ENCODE measurements around the gene TUBD1. TPM values are rescaled to one million over a fixed set of nuclear protein-coding genes. Genes with fewer than 3 reads are reported as not detected.
A peak's percentile ranks its signal among the peaks of the same experiment; 100 is the strongest.
"Not testable (repeated sequence)": the region's sequence is repeated elsewhere in the genome, so short reads cannot be mapped to it uniquely, and the experiment has no call there.

Gene TUBD1, protein sequence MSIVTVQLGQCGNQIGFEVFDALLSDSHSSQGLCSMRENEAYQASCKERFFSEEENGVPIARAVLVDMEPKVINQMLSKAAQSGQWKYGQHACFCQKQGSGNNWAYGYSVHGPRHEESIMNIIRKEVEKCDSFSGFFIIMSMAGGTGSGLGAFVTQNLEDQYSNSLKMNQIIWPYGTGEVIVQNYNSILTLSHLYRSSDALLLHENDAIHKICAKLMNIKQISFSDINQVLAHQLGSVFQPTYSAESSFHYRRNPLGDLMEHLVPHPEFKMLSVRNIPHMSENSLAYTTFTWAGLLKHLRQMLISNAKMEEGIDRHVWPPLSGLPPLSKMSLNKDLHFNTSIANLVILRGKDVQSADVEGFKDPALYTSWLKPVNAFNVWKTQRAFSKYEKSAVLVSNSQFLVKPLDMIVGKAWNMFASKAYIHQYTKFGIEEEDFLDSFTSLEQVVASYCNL
- total RNA-seq (2014; rRNA removed; shearing (Covaris generic); ENCODE audit: low replicate concordance) = 18.1 and 34.0 TPM in 2 replicates

- in situ Hi-C loops (cut with HindIII; ENCODE audit: low pct_unique_long_range_greater_than_20kb, low sequenced_read_pairs) = no loop called here
- peak; percentile 98 for DNase-seq (ENCODE audit: low read depth)
Observed at GRCh38 chr17:59892924-59893675, at the start of gene TUBD1, which contains the start of gene RPS6KB1. TSS of gene TUBD1 (minus strand) at chr17:59892943. CDS start at chr17:59891002, 1,941 bp downstream. TSS of gene RPS6KB1 (plus strand) at chr17:59893121. CDS start at chr17:59893185, 64 bp downstream.

GRCh38 chr17:59941131-59941530 lies 48.4 kb upstream of the TUBD1 start:
- in situ Hi-C loops (cut with HindIII; ENCODE audit: low pct_unique_long_range_greater_than_20kb, low sequenced_read_pairs) = no loop called here
- DNase-seq (ENCODE audit: low read depth) = no peak

GRCh38 chr17:59940697-59941096 lies 48.0 kb upstream of the TUBD1 start:
- DNase-seq (ENCODE audit: low read depth); in situ Hi-C loops (cut with HindIII; ENCODE audit: low pct_unique_long_range_greater_than_20kb, low sequenced_read_pairs): not testable (repeated sequence)

GRCh38 chr17:59933317-59933716 lies 40.6 kb upstream of the TUBD1 start:
- DNase-seq (ENCODE audit: low read depth); in situ Hi-C loops (cut with HindIII; ENCODE audit: low pct_unique_long_range_greater_than_20kb, low sequenced_read_pairs): not testable (repeated sequence)

- DNase-seq (ENCODE audit: low read depth); in situ Hi-C loops (cut with HindIII; ENCODE audit: low pct_unique_long_range_greater_than_20kb, low sequenced_read_pairs): not testable (repeated sequence)
Observed at GRCh38 chr17:59930768-59931167, 38.0 kb upstream of the TUBD1 start.

GRCh38 chr17:59930121-59930520 lies 37.4 kb upstream of the TUBD1 start:
- DNase-seq (ENCODE audit: low read depth); in situ Hi-C loops (cut with HindIII; ENCODE audit: low pct_unique_long_range_greater_than_20kb, low sequenced_read_pairs): not testable (repeated sequence)

- DNase-seq (ENCODE audit: low read depth); in situ Hi-C loops (cut with HindIII; ENCODE audit: low pct_unique_long_range_greater_than_20kb, low sequenced_read_pairs): not testable (repeated sequence)
Observed at GRCh38 chr17:59920637-59921036, 27.9 kb upstream of the TUBD1 start.

GRCh38 chr17:59916446-59916845 lies 23.7 kb upstream of the TUBD1 start:
- no peak for DNase-seq (ENCODE audit: low read depth)
- in situ Hi-C loops (cut with HindIII; ENCODE audit: low pct_unique_long_range_greater_than_20kb, low sequenced_read_pairs) = no loop called here

- no peak for DNase-seq (ENCODE audit: low read depth)
- in situ Hi-C loops (cut with HindIII; ENCODE audit: low pct_unique_long_range_greater_than_20kb, low sequenced_read_pairs) = no loop called here
Observed at GRCh38 chr17:59914274-59914854, 21.6 kb upstream of the TUBD1 start.

- no peak for DNase-seq (ENCODE audit: low read depth)
- in situ Hi-C loops (cut with HindIII; ENCODE audit: low pct_unique_long_range_greater_than_20kb, low sequenced_read_pairs) = no loop called here
Observed at GRCh38 chr17:59907467-59907866, 14.7 kb upstream of the TUBD1 start.

GRCh38 chr17:59903455-59903854 lies 10.7 kb upstream of the TUBD1 start:
- no peak for DNase-seq (ENCODE audit: low read depth)
- in situ Hi-C loops (cut with HindIII; ENCODE audit: low pct_unique_long_range_greater_than_20kb, low sequenced_read_pairs) = no loop called here

DNA sequence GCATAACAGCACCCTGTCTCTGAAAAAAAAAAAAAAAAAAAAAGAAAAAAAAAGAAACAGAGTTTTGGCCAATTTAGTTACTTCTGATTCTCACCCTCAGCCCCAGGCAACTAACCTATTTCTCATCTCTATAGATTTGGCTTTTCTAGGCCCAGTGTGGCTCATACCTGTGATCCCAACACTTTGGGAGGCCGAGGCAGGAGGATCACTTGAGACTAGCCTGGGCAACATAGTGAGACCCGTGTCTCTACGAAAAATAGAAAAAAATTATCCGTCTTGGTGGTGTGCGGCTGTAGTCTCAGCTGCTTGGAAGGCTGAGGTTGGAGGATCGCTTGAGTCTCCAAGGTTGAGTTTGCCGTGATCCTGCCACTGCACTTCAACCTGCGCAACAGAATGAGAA lies 8.9 kb upstream of the TUBD1 start:
- DNase-seq (ENCODE audit: low read depth) = no peak
- in situ Hi-C loops (cut with HindIII; ENCODE audit: low pct_unique_long_range_greater_than_20kb, low sequenced_read_pairs) = no loop called here

DNA sequence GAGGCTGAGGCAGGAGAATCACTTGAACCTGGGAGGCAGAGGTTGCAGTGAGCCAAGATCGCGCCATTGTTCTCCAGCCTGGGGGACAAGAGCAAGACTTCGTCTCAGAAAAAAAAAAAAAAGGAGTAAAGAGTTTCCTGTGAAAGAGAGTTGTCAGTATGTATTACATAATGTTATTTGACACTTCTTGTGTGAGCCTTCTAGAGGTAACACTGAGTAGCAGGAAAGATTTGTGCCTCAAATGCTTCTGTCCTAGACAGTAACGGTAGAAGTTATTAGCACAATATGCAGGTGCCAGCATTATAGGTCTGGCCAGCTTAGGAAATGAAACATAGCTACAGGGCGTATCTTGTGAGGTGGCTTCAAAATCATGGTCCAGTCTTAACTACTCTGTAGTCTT lies 6.4 kb upstream of the TUBD1 start:
- DNase-seq (ENCODE audit: low read depth) = peak; percentile 58
- in situ Hi-C loops (cut with HindIII; ENCODE audit: low pct_unique_long_range_greater_than_20kb, low sequenced_read_pairs) = no loop called here

- in situ Hi-C loops (cut with HindIII; ENCODE audit: low pct_unique_long_range_greater_than_20kb, low sequenced_read_pairs) = no loop called here
- DNase-seq (ENCODE audit: low read depth) = no peak
Observed at GRCh38 chr17:59897090-59897489, 4.3 kb upstream of the TUBD1 start.

DNA sequence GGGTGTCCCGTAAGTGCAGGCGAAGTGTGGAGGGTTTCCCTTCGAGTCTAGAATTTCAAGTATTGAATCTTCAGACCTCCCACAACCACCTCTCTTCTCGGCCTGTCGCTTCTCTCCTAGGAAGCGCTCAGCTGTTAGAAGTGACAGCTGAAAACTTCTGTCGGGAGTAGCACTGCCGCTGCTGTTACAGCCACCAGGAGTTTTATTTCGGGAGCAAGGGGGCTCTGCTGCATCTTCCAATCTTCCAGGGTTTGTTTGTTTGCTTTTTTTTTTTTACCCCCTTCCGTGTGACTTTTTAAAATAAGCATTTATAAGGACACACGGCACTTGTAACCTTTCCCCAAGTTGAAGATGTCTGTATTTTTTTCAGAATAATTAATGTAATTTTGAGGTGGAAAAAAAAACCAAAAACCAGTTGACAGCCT lies 945 bp upstream of the TUBD1 start:
- DNase-seq (ENCODE audit: low read depth) = no peak
- in situ Hi-C loops (cut with HindIII; ENCODE audit: low pct_unique_long_range_greater_than_20kb, low sequenced_read_pairs) = no loop called here

DNA sequence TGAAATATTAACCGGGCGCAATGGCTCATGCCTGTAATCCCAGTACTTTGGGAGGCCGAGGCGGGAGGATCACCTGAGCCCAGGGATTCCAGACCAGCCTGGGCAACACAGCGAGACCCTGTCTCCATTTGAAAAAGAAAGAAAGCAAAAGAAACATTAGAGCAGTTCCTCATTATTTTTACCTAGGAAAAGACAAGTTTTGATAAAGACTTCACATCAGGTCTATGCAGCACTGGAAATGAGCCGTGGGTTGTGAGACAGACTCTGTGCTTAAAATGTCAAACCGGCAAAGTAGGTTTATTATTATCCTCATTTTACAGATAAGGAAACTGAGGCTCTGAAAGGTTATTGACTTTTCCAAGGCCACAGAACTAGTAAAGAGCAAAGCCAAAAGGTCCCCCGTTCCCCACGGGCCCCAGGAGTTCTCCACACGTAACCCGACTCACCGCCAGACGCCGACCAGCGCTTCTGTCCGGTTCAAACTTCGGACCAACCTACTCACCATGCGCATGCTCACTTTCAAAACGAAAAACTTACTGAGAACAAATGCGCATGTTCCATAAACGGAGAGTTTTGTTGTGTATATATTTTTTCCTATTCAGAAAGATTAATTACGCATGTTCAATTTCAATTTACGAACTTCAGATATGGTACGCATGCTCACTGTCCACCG lies 356 bp downstream of the TUBD1 start:
- no peak for DNase-seq (ENCODE audit: low read depth)
- in situ Hi-C loops (cut with HindIII; ENCODE audit: low pct_unique_long_range_greater_than_20kb, low sequenced_read_pairs) = no loop called here

DNA sequence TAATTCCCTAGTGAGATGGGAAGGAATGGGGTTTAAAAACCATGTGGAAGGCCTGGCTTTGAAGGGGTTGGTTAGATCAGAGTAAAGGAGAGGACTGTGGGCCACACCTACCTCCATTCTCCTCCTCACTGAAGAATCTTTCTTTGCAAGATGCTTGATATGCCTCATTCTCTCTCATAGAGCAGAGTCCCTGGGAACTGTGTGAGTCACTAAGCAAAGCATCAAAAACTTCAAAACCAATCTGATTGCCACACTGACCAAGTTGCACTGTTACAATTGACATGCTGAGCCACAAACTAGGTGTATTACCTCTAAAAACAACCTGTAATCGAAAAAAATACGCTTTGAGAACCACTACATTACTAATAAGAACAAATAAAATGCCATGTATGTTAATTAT lies 2.0 kb downstream of the TUBD1 start:
- in situ Hi-C loops (cut with HindIII; ENCODE audit: low pct_unique_long_range_greater_than_20kb, low sequenced_read_pairs) = no loop called here
- peak; percentile 18 for DNase-seq (ENCODE audit: low read depth)

GRCh38 chr17:59888145-59888750 lies 4.5 kb downstream of the TUBD1 start:
- in situ Hi-C loops (cut with HindIII; ENCODE audit: low pct_unique_long_range_greater_than_20kb, low sequenced_read_pairs) = no loop called here
- DNase-seq (ENCODE audit: low read depth) = no peak
